Measurements from ENCODE around the gene TNFRSF11A. TPM values are rescaled to one million over a fixed set of nuclear protein-coding genes. Genes with fewer than 3 reads are reported as not detected.

The TNFRSF11A gene
- total RNA-seq, 1 donor: under 0.01 TPM

GRCh38 chr18:62384610-62385097 lies 59.5 kb downstream of the TNFRSF11A start:
- Histone ChIP-seq H3K79me2 (ENCODE audit: insufficient read depth, low read length) (no peaks in the 10 kb centered on the region), H3K27ac (ENCODE audit: low read depth, low read length) (no peak overlapping the region), H3K36me3 (ENCODE audit: insufficient read depth, low read length) (no peaks in the 10 kb centered on the region), H3K4me2 (ENCODE audit: insufficient read depth, low read length) (peak overlapping the region; percentile 31), H3K27me3 (ENCODE audit: insufficient read depth, low read length) (no peaks in the 10 kb centered on the region), H3K9me3 (ENCODE audit: low read depth, low read length) (no peaks in the 10 kb centered on the region), H2AFZ (ENCODE audit: low read length) (no peak overlapping the region), H4K20me1 (ENCODE audit: insufficient read depth, low read length) (no peaks in the 10 kb centered on the region), H3K4me3 (ENCODE audit: insufficient read depth, low read length) (peak overlapping the region; percentile 60), H3K4me1 (ENCODE audit: insufficient read depth, low read length) (peaks cover 7% of the 10 kb centered on the region)
- no peak for TF ChIP-seq CTCF (IDR thresholded peaks at IDR 0.05; ENCODE audit: extremely low read depth, low read depth, low read length)
- DNase-seq (ENCODE audit: insufficient read length, low spot score, missing footprints): no peak

- Histone ChIP-seq H3K4me2 (ENCODE audit: insufficient read depth, low read length) (no peak overlapping the region), H3K27ac (ENCODE audit: low read depth, low read length) (no peak overlapping the region), H3K4me1 (ENCODE audit: insufficient read depth, low read length) (peaks cover 7% of the 10 kb centered on the region), H4K20me1 (ENCODE audit: insufficient read depth, low read length) (no peaks in the 10 kb centered on the region), H3K4me3 (ENCODE audit: insufficient read depth, low read length) (no peak overlapping the region), H3K27me3 (ENCODE audit: insufficient read depth, low read length) (no peaks in the 10 kb centered on the region), H2AFZ (ENCODE audit: low read length) (no peak overlapping the region), H3K79me2 (ENCODE audit: insufficient read depth, low read length) (no peaks in the 10 kb centered on the region), H3K36me3 (ENCODE audit: insufficient read depth, low read length) (no peaks in the 10 kb centered on the region), H3K9me3 (ENCODE audit: low read depth, low read length) (no peaks in the 10 kb centered on the region)
- DNase-seq (ENCODE audit: insufficient read length, low spot score, missing footprints): no peak
- TF ChIP-seq CTCF (IDR thresholded peaks at IDR 0.05; ENCODE audit: extremely low read depth, low read depth, low read length): no peak
These were observed 61.0 kb downstream of the TNFRSF11A start for GRCh38 chr18:62386091-62386490.

DNA sequence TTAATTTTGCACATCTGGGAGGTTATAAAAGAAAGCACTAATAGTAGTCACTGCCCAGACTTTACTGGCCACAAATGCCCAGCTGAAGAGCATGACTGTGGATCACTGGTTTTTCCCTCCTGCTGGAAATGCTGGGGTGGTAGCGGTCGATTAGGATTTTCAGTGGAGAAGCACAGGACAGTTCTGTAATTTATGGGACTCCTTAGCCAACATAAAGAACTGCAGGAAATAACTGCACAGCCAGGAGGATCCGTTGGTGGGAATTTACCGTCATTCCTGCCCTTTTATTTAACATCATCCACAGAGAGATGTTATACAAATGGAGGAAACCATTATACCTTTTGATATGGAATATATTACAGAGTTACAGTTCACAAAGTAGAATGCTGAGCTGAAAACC lies 61.5 kb downstream of the TNFRSF11A start:
- DNase-seq (ENCODE audit: insufficient read length, low spot score, missing footprints): no peak
- H3K4me1 ChIP-seq (ENCODE audit: insufficient read depth, low read length): peaks cover 7% of the 10 kb centered on the region
- H2AFZ ChIP-seq (ENCODE audit: low read length): no peak overlapping the region
- H3K27ac ChIP-seq (ENCODE audit: low read depth, low read length): no peak overlapping the region
- H3K36me3 ChIP-seq (ENCODE audit: insufficient read depth, low read length): no peaks in the 10 kb centered on the region
- H3K9me3 ChIP-seq (ENCODE audit: low read depth, low read length): no peaks in the 10 kb centered on the region
- H3K27me3 ChIP-seq (ENCODE audit: insufficient read depth, low read length): no peaks in the 10 kb centered on the region
- H3K4me3 ChIP-seq (ENCODE audit: insufficient read depth, low read length): no peak overlapping the region
- H4K20me1 ChIP-seq (ENCODE audit: insufficient read depth, low read length): no peaks in the 10 kb centered on the region
- H3K4me2 ChIP-seq (ENCODE audit: insufficient read depth, low read length): no peak overlapping the region
- H3K79me2 ChIP-seq (ENCODE audit: insufficient read depth, low read length): no peaks in the 10 kb centered on the region
- TF ChIP-seq CTCF (IDR thresholded peaks at IDR 0.05; ENCODE audit: extremely low read depth, low read depth, low read length): no peak

GRCh38 chr18:62387257-62387656 lies 62.1 kb downstream of the TNFRSF11A start:
- Histone ChIP-seq H3K27me3 (ENCODE audit: insufficient read depth, low read length) (no peaks in the 10 kb centered on the region), H3K36me3 (ENCODE audit: insufficient read depth, low read length) (no peaks in the 10 kb centered on the region), H3K27ac (ENCODE audit: low read depth, low read length) (no peak overlapping the region), H4K20me1 (ENCODE audit: insufficient read depth, low read length) (no peaks in the 10 kb centered on the region), H3K4me1 (ENCODE audit: insufficient read depth, low read length) (peaks cover 7% of the 10 kb centered on the region), H3K4me2 (ENCODE audit: insufficient read depth, low read length) (no peak overlapping the region), H3K79me2 (ENCODE audit: insufficient read depth, low read length) (no peaks in the 10 kb centered on the region), H3K4me3 (ENCODE audit: insufficient read depth, low read length) (no peak overlapping the region), H3K9me3 (ENCODE audit: low read depth, low read length) (no peaks in the 10 kb centered on the region), H2AFZ (ENCODE audit: low read length) (no peak overlapping the region)
- DNase-seq (ENCODE audit: insufficient read length, low spot score, missing footprints): no peak
- TF ChIP-seq CTCF (IDR thresholded peaks at IDR 0.05; ENCODE audit: extremely low read depth, low read depth, low read length): no peak

Data from osteoblast (primary cell).